Glutamatergic neuron (in vitro differentiated cells): ENCODE results near the gene RTN4IP1. TPM values are rescaled to one million over a fixed set of nuclear protein-coding genes. Genes with fewer than 3 reads are reported as not detected.

Experiments
- DNase-seq: peaks from one replicate; pipeline ENCODE4 v3.0.0; 2022
- H3K27ac Mint-ChIP-seq: one replicate; pipeline ENCODE4 v1.8.0; 2020; ENCODE audit warnings: mild to moderate bottlenecking, mixed read lengths, inconsistent platforms; ENCODE audit not compliant: unreplicated experiment
- H3K27me3 Mint-ChIP-seq: one replicate; pipeline ENCODE4 v1.8.0; 2020; ENCODE audit warnings: mild to moderate bottlenecking, moderate library complexity, mixed read lengths, inconsistent platforms; ENCODE audit not compliant: unreplicated experiment
- H3K36me3 Mint-ChIP-seq: one replicate; pipeline ENCODE4 v1.8.0; 2020; ENCODE audit warnings: mild to moderate bottlenecking, mixed read lengths, inconsistent platforms; ENCODE audit not compliant: unreplicated experiment
- H3K4me1 Mint-ChIP-seq: one replicate; pipeline ENCODE4 v1.8.0; 2020; ENCODE audit warnings: mild to moderate bottlenecking, low read depth, mixed read lengths, inconsistent platforms; ENCODE audit not compliant: unreplicated experiment
- H3K4me3 Mint-ChIP-seq: one replicate; pipeline ENCODE4 v1.8.0; 2020; ENCODE audit warnings: mild to moderate bottlenecking, mixed read lengths, inconsistent platforms; ENCODE audit not compliant: unreplicated experiment
- H3K9me3 Mint-ChIP-seq: one replicate; pipeline ENCODE4 v1.8.0; 2020; ENCODE audit warnings: mild to moderate bottlenecking, moderate library complexity, mixed read lengths, inconsistent platforms; ENCODE audit not compliant: unreplicated experiment
- total RNA-seq: library from RNA; stranded (reverse); fragmentation: NEBNext Ultra II Directional; extraction: Animal tissue kit (Norgen Biotek cat#: 25700); gene quantifications from one replicate; pipeline ENCODE4 v1.2.1, GENCODE V29; 2021; ENCODE audit not compliant: unreplicated experiment
- TF ChIP-seq, protein P1 (sequence below): fragments of 200-600 bp; sonication (generic); IDR thresholded peaks from one replicate; pipeline ENCODE4 v1.5.0; 2021; ENCODE audit not compliant: partially characterized antibody, unreplicated experiment

The RTN4IP1 gene
- total RNA-seq, 1 donor from 2014 or later = 4.7 TPM

DNA sequence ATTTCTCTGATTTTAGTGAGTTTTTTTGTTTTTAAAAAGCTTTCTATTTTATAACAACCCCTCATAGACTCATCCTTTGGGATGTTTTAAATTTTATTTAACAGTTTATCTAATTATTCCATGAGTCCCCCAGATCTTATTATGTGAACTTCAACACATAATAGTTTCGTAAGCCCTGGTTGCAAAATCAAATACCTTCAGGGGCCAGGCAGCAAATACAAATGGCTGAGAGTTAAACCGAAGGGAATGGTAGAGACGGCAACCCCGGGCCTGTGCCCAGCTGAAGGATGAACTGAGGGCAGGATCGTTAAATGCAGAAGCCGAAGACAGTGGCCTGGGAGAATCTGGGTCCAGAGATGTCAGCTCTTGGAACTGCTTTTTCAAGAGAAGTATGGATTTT, 88.4 kb downstream of the RTN4IP1 start:
- Mint-ChIP-seq H3K4me1 (peaks cover 12% of the 10 kb centered on the region), H3K27ac (no peak overlapping the region), H3K27me3 (peaks cover 1% of the 10 kb centered on the region), H3K9me3 (no peaks in the 10 kb centered on the region), H3K4me3 (no peak overlapping the region), H3K36me3 (no peaks in the 10 kb centered on the region)
- TF ChIP-seq, protein P1, sequence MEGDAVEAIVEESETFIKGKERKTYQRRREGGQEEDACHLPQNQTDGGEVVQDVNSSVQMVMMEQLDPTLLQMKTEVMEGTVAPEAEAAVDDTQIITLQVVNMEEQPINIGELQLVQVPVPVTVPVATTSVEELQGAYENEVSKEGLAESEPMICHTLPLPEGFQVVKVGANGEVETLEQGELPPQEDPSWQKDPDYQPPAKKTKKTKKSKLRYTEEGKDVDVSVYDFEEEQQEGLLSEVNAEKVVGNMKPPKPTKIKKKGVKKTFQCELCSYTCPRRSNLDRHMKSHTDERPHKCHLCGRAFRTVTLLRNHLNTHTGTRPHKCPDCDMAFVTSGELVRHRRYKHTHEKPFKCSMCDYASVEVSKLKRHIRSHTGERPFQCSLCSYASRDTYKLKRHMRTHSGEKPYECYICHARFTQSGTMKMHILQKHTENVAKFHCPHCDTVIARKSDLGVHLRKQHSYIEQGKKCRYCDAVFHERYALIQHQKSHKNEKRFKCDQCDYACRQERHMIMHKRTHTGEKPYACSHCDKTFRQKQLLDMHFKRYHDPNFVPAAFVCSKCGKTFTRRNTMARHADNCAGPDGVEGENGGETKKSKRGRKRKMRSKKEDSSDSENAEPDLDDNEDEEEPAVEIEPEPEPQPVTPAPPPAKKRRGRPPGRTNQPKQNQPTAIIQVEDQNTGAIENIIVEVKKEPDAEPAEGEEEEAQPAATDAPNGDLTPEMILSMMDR = no peak
- DNase-seq = no peak

DNA sequence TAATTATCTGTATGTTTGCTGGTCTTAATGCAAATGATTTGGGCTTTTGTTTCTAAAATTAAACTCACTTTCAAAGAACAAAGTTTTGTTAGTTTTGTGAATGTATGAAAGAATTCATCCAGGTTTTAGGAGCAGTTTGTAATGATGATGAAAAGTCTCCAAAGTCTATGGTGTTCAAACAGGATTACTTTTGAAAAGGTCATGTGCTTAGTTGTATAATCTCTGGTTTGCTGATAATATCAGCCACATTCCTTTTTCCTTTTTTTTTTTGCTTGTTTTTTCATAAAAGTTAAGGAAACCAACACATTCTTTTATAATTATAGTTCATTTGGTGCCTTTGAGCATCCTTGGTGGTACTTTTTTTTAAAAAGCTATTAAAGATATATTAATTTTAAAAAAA, 88.9 kb downstream of the RTN4IP1 start:
- DNase-seq = no peak
- no peaks in the 10 kb centered on the region for H3K36me3 Mint-ChIP-seq
- no peaks in the 10 kb centered on the region for H3K9me3 Mint-ChIP-seq
- TF ChIP-seq, protein P1 = no peak
- no peak overlapping the region for H3K27ac Mint-ChIP-seq
- H3K4me3 Mint-ChIP-seq = no peak overlapping the region
- H3K4me1 Mint-ChIP-seq = peaks cover 10% of the 10 kb centered on the region
- H3K27me3 Mint-ChIP-seq = peaks cover under 1% of the 10 kb centered on the region

DNA sequence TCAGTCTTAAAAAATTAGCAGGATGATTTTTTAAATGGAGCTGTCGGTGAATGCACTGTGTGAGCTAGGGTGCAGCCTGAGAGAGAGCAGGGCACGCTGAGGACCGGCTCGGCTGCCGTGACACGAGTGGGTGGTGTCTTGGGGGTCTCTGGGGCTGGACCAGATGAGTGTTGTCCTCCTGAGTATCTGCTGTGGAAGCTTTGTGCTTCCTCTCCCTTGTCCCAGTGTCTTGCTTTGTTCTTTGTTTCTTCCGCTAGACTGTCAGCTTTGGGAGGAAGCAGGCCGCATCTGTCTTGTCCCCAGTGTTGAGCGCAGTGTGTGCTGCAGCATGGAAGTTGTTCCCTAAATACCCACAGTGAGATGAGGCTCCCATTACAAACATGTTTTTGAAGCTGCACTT, 89.4 kb downstream of the RTN4IP1 start:
- H3K9me3 Mint-ChIP-seq = no peaks in the 10 kb centered on the region
- H3K4me1 Mint-ChIP-seq = peaks cover 10% of the 10 kb centered on the region
- no peaks in the 10 kb centered on the region for H3K36me3 Mint-ChIP-seq
- H3K27ac Mint-ChIP-seq = peak overlapping the region; percentile 54
- TF ChIP-seq, protein P1 = no peak
- no peaks in the 10 kb centered on the region for H3K27me3 Mint-ChIP-seq
- no peak for DNase-seq
- no peak overlapping the region for H3K4me3 Mint-ChIP-seq

DNA sequence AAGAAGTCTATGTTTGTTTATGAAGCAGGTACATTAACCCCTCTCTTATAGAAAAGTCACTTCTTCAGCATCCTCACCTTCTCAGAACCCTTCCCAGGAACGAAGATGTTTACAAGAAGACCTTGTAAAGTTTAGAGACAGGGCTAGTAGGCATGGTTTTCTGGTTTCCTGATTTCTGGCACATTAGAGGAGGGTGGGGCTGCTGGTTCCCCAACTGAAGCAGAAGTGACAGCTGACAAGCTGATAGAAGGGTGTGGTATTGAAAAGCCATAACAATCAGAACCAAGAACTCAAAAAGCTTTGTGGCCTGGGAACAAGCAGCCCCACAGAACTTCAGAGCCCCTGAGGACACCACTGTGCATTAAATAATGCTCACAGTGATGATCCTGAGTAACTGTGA, 91.2 kb downstream of the RTN4IP1 start:
- Mint-ChIP-seq H3K27ac (no peak overlapping the region), H3K4me1 (peaks cover 8% of the 10 kb centered on the region), H3K36me3 (no peaks in the 10 kb centered on the region), H3K9me3 (no peaks in the 10 kb centered on the region), H3K27me3 (no peaks in the 10 kb centered on the region), H3K4me3 (no peak overlapping the region)
- TF ChIP-seq, protein P1 = no peak
- DNase-seq = no peak

DNA sequence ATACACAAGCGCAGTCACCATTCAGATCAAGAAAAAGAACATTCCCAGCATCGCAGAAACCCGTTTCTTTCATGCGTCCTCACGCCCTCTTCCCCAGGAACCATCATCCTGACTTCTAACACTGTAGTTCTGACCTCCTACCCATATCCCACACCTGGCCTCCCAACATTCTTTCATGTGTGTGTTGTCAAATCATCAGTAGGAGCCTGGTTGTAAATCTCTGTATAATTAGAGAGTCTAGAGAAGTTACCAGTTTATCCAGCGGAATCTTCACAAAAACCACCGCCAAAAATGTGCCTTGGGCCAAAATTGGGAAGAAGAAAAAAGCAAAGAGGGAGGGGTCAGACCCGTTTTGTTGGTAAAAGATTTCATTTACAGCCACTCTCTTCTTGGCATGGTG, 91.6 kb downstream of the RTN4IP1 start:
- Mint-ChIP-seq H3K36me3 (no peaks in the 10 kb centered on the region), H3K27me3 (no peaks in the 10 kb centered on the region), H3K27ac (no peak overlapping the region), H3K9me3 (no peaks in the 10 kb centered on the region), H3K4me3 (no peak overlapping the region), H3K4me1 (peaks cover 8% of the 10 kb centered on the region)
- DNase-seq = no peak
- TF ChIP-seq, protein P1 = no peak
